ENCODE data around the gene AFAP1.
"Not testable (repeated sequence)": the region's sequence is repeated elsewhere in the genome, so short reads cannot be mapped to it uniquely, and the experiment has no call there.

Gene AFAP1

GRCh38 chr4:7945709-7946380, 6.2 kb upstream of the AFAP1 start:
- no peak for DNase-seq (ENCODE audit: low read depth)

- DNase-seq (ENCODE audit: low read depth) = peak; percentile 32
Observed at GRCh38 chr4:7944599-7945220, 5.0 kb upstream of the AFAP1 start.

GRCh38 chr4:7943688-7944087, 4.0 kb upstream of the AFAP1 start:
- not testable (repeated sequence) for DNase-seq (ENCODE audit: low read depth)

DNA sequence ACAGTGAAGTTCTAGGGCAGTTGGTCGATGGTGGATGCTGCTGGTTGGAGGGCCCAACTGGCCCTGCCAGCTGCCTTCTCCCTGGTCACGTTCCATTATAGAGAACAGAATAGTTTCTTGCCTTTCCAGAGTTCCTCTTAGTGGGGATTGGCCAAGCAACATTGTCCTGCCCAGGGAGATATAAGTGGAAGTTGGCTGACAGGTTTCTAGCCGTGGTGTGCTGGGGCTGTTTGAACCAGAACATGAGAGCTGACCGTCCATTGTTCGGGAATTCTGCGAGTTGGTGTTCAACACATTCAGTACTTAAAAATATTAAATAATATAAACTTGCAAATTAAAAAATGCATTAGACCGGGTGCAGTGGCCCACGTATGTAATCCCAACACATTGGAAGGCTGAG, 3.5 kb upstream of the AFAP1 start:
- no peak for DNase-seq (ENCODE audit: low read depth)

DNA sequence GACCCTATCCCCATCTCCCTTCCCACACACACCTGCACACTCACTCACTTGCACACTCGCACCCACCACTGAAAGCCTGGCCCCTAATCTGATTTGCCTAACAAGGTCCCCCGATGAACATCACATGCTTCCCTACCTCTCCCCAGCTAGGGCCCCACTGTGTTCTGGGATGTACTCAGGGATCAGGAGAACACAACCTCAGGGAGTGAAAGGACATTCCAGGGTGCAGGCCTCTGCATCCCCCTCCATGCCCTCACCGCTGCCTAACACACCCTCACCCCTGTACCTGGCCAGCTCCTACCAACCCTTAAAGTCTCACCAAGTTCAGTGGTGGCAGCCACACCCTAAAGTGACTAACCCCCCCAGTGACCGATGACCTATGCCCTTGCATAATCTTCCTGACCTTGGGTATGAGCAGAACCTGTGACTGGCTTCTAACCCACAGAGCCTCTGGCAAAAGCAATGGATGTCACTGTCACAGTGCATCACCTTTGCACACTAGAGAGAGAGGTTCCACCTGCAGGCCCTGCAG, 2.4 kb upstream of the AFAP1 start:
- no peak for DNase-seq (ENCODE audit: low read depth)

GRCh38 chr4:7941111-7941964, 1.7 kb upstream of the AFAP1 start:
- DNase-seq (ENCODE audit: low read depth) = no peak

GRCh38 chr4:7938609-7939376, 868 bp downstream of the AFAP1 start:
- peak; percentile 28 for DNase-seq (ENCODE audit: low read depth)

DNA sequence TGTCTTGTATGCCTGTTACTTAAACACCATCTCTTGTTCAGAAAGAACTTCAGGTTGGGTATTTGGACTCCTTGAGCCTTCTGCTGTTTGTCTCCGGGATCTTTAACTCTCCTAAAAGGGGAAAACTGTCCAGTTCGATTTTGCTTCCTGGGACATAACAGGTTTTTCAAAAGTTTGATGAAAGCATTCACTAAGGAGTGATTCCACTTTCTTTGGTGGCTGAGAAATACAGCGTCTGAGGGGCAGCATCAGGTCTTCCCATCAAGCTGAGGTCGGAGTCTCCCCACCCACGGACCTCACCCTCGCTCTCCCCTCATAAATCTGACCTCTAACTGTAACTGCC, 1.4 kb downstream of the AFAP1 start:
- DNase-seq (ENCODE audit: low read depth) = no peak

DNA sequence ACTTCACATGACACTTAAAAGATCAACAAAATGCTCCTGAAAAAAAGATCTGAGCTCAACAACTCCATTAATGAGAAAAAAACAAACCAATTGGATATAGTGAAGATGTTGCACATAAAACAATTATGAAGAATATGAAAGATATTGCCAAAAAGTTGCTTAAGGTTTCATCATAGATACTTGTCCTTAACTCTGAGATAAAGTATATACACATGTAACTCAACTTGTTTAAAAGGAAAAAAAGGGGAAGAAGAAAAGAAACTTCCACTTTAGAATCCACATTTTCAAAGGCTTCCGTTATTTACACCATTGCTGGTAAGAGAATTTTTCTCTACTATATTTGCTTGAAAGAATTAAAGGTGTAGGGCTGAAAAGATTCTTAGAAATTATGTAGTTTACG, 2.7 kb downstream of the AFAP1 start:
- DNase-seq (ENCODE audit: low read depth) = no peak

GRCh38 chr4:7933651-7934510, 5.8 kb downstream of the AFAP1 start:
- no peak for DNase-seq (ENCODE audit: low read depth)

DNA sequence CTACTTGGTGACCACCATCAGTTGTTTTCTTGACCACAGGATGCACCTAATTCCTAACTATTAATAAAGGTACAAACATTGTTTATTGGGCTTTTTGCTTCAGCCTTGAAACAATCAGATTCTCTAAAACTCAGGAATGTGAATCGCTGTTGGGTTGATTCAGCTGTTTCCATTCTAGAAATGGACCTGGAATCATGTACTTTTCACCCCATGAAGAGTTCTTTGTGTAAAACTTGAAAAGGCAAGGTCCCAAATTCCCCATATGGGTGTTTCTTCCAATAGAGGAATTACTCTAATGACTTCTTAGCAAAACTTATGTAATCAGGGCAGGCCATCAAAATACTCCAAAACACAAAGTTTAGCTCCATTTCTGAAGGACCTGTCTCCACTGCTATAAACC, 7.4 kb downstream of the AFAP1 start:
- DNase-seq (ENCODE audit: low read depth) = no peak

- no peak for DNase-seq (ENCODE audit: low read depth)
Observed at GRCh38 chr4:7929118-7929951, 10.3 kb downstream of the AFAP1 start.

- no peak for DNase-seq (ENCODE audit: low read depth)
Observed at GRCh38 chr4:7928711-7929110, 10.9 kb downstream of the AFAP1 start.

- no peak for DNase-seq (ENCODE audit: low read depth)
Observed at GRCh38 chr4:7926822-7927221, 12.8 kb downstream of the AFAP1 start.

GRCh38 chr4:7924570-7924969, 15.1 kb downstream of the AFAP1 start:
- peak; percentile 28 for DNase-seq (ENCODE audit: low read depth)

- DNase-seq (ENCODE audit: low read depth) = peak; percentile 26
Observed at GRCh38 chr4:7924163-7924562, 15.5 kb downstream of the AFAP1 start.

GRCh38 chr4:7922466-7922865, 17.2 kb downstream of the AFAP1 start:
- DNase-seq (ENCODE audit: low read depth) = no peak

DNA sequence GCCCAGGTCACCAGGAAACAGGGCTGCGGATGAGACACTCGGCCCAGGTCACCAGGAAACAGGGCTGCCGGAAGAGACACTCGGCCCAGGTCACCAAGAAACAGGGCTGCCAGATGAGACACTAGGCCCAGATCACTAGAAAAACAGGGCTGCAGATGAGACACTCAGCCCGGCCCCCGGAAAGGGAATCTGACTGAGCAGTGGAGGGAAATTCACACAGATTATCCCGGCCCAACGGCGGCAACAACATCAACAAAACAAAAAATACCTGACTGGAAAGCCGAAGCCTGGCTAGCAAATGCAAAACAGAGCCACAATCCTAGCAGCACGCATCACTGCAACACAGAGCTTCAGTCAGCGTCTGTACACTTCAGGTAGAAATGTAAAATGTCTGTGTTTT, 20.7 kb downstream of the AFAP1 start:
- DNase-seq (ENCODE audit: low read depth) = peak; percentile 71

GRCh38 chr4:7918187-7918586, 21.5 kb downstream of the AFAP1 start:
- not testable (repeated sequence) for DNase-seq (ENCODE audit: low read depth)

DNA sequence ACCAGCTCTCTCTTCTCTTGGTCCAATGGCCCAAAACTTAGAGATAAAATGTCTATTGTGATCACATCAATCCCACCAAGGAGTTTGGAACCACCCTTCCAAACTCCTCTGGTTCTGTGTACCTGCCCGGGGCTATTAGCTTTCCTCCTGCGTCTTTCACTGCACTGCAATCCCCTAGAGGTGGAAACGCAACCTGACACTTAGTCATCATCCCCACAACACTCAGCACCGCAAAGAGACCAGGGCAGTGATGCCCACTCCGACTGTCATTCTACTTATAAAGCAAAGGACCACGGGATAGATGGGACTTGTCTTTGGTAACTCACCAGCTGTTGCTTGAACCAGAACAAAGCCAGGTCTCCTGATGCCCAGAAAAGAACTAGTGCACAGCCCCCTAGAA, 22.0 kb downstream of the AFAP1 start:
- no peak for DNase-seq (ENCODE audit: low read depth)
